Mucosa of rectum (tissue), 2 donors: ENCODE measurements around the gene LONRF3.
A peak's percentile ranks its signal among the peaks of the same experiment; 100 is the strongest.
"Not testable (repeated sequence)": the region's sequence is repeated elsewhere in the genome, so short reads cannot be mapped to it uniquely, and the experiment has no call there.

Experiments
- H3K27ac ChIP-seq, 2 donors: one replicate each; pipeline ENCODE4 v1.7.0; 2013; ENCODE audit warnings: inconsistent platforms in 2 of 2, low read depth in 2 of 2, low read length in 2 of 2
- H3K27me3 ChIP-seq, 2 donors: one replicate each; pipeline ENCODE4 v1.7.0; 2013; ENCODE audit warnings: low read length in 2 of 2; ENCODE audit not compliant: control insufficient read depth in 2 of 2, insufficient read depth in 2 of 2
- H3K36me3 ChIP-seq, 2 donors: one replicate each; pipeline ENCODE4 v1.7.0; 2013; ENCODE audit warnings: low read length in 2 of 2; ENCODE audit not compliant: control insufficient read depth in 2 of 2, insufficient read depth in 2 of 2
- H3K4me1 ChIP-seq, 2 donors: one replicate each; pipeline ENCODE4 v1.7.0; 2013; ENCODE audit warnings: low read length in 2 of 2, mild to moderate bottlenecking in 1 of 2; ENCODE audit not compliant: control insufficient read depth in 2 of 2, insufficient read depth in 2 of 2
- H3K4me3 ChIP-seq, 2 donors: one replicate each; pipeline ENCODE4 v1.7.0; 2013; ENCODE audit warnings: low read length in 2 of 2
- H3K9ac ChIP-seq, 2 donors: one replicate each; pipeline ENCODE4 v1.7.0; 2013; ENCODE audit warnings: low read length in 2 of 2, low read depth in 1 of 2, mild to moderate bottlenecking in 1 of 2
- H3K9me3 ChIP-seq, 2 donors: one replicate each; pipeline ENCODE4 v1.7.0; 2013; ENCODE audit warnings: low read length in 2 of 2; ENCODE audit not compliant: control insufficient read depth in 2 of 2
- donor health status: healthy.
- donor health status: Normal muscosa, but diverticular disease.

Gene LONRF3

DNA sequence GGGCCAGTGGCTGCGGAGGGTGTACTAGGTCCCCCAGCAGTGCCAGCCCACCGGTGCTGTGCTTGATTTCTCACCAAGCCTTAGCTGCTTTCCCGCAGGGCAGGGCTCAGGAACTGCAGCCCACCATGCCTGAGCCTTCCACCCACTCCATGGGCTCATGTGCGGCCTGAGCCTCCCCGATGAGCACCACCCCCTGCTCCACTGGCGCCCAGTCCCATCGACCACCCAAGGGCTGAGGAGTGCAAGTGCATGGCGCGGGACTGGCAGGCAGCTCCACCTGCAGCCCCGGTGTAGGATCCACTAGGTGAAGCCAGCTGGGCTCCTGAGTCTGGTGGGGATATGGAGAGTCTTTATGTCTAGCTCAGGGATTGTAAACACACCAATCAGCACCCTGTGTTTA is 55.2 kb downstream of the LONRF3 start:
- not testable (repeated sequence) for H3K9me3 ChIP-seq, H3K9ac ChIP-seq, H3K27ac ChIP-seq, H3K4me1 ChIP-seq, H3K36me3 ChIP-seq, H3K4me3 ChIP-seq, H3K27me3 ChIP-seq

DNA sequence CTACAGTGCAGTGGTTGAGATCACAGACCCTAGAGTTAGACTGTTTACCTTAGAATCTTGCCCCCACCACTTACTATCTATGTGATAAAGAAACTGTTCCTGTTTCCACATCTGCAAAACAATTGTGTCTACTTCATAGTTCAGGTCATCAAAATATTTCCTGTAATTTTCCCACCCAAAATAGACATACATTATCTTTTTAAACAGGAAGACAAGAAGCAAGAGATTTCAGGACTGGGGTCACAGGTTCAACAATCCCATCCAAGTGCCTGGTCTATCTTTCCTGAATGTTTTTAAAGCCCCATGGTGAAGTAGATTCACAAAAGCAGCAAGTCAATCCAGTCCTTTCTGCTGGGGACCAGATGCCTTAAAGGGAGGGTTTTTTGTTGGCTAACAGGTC is 56.6 kb downstream of the LONRF3 start:
- no peaks in the 10 kb centered on the region for H3K36me3 ChIP-seq
- no peak overlapping the region for H3K27ac ChIP-seq
- no peak overlapping the region for H3K4me3 ChIP-seq
- H3K27me3 ChIP-seq = no peaks in the 10 kb centered on the region
- H3K4me1 ChIP-seq = no peaks in the 10 kb centered on the region
- no peaks in the 10 kb centered on the region for H3K9me3 ChIP-seq
- no peak overlapping the region for H3K9ac ChIP-seq

DNA sequence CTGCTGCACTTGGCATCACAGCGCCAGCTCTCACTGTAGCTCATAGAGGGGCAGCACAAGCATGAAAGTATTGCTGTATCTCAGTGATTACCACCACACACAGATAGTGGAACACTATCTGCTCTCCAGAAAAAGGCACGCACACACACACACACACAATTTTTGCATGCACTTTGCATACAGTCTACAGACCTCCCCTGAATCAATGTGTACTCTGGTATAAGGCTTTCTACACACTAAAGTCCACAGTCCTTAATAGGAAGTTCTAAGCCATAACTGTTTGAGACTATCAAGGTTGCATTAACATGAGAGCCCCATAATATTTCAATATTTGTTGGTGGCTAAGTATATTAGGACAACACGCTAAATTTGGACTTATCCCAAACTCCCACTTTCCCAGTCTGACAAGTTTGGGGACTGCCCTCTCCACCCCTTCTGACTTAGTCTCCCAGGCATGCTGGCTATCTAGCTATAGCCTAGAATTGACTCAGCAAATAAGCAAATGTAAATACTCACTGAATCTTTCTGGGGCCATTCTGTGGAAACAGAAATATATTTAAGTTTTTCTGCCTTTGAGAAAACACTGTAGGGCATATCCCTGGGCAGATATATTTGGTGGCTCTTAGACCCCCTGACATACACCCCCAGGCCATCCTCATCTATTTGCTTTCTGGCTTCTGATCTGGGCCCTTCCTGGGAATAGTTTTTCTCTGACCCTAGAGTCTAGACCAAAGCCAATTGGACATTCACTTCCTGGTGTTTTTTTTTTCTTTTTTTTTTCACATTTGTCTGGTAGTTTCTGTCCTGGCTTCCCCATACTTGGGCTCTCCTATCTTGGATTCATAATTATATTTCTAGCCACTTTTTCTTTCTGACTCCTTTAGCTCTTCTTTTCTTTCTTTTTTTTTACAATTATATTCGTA is 62.0 kb downstream of the LONRF3 start:
- Histone ChIP-seq H3K4me3 (no peak overlapping the region), H3K9me3 (no peaks in the 10 kb centered on the region), H3K4me1 (peaks cover 0 to 5% of the 10 kb centered on the region in 2 donors), H3K27ac (no peak overlapping the region), H3K9ac (no peak overlapping the region), H3K27me3 (no peaks in the 10 kb centered on the region), H3K36me3 (no peaks in the 10 kb centered on the region)

DNA sequence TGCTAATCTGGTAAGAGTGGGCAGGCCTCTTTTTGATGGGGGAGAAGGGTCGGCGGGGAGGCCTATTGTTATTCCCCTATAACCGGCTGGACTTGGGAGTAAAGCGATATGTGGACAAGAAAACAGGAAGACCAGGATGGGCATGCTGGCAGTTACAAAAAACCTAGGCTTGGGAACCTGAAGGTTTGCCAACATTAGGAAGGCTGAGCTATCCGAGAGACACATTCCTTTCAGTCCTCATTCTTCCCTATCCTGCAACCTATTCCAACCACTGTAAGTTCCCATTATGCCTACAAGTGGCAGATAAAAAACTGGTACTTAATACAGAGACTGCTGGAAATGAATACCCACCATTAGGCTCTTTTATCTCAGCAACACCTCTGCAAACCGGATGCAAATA is 66.0 kb downstream of the LONRF3 start:
- no peaks in the 10 kb centered on the region for H3K27me3 ChIP-seq
- no peaks in the 10 kb centered on the region for H3K36me3 ChIP-seq
- peaks cover 0 to 5% of the 10 kb centered on the region in 2 donors for H3K4me1 ChIP-seq
- H3K9me3 ChIP-seq = no peaks in the 10 kb centered on the region
- no peak overlapping the region for H3K27ac ChIP-seq
- H3K4me3 ChIP-seq = no peak overlapping the region
- no peak overlapping the region for H3K9ac ChIP-seq

DNA sequence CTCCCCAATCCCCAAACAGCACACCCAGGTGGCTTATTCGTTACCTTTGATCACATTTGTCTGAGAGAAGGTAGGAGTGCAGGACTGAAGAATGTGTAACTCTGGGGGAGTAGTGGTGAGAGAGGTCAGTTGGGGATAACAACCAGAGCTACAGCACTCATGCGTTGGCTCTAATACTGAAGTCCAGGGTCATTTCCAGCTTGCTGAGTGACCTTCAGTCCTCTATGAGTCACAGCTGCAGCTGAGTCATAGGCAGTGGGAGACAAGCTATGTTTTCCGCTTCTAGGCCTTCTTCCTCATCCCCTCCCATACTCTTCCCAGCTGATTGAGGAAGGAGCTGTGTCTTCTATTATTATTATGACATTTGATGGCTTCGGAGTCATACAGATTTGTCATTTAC is 66.8 kb downstream of the LONRF3 start:
- Histone ChIP-seq H3K36me3 (no peaks in the 10 kb centered on the region), H3K27ac (peak overlapping the region; percentile 46 to 48), H3K9me3 (no peaks in the 10 kb centered on the region), H3K9ac (no peak overlapping the region), H3K4me3 (no peak overlapping the region), H3K27me3 (no peaks in the 10 kb centered on the region), H3K4me1 (peaks cover 0 to 5% of the 10 kb centered on the region in 2 donors)

DNA sequence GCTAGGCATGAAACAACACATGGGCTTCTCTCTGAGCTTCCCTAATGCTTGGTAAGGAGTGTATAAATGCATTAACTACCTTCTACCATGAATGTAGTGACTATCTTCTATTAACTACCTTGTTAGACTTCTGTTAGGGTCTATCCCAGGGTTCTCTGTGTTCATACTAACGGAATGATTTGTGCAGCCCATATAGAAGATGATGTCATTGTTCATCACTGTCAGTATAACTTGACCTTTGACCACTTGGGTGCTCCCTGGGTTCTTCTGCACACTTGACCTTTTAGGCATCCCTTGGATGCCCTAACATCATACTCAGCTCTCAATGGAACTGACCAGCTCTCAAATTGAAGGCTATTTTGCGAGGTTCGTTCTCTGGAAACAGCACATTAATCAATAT is 67.6 kb downstream of the LONRF3 start:
- Histone ChIP-seq H3K9me3 (no peaks in the 10 kb centered on the region), H3K9ac (no peak overlapping the region), H3K4me1 (peaks cover 0 to 5% of the 10 kb centered on the region in 2 donors), H3K36me3 (no peaks in the 10 kb centered on the region), H3K27ac (peak overlapping the region in 1 of 2 donors; percentile 46), H3K4me3 (no peak overlapping the region), H3K27me3 (no peaks in the 10 kb centered on the region)

DNA sequence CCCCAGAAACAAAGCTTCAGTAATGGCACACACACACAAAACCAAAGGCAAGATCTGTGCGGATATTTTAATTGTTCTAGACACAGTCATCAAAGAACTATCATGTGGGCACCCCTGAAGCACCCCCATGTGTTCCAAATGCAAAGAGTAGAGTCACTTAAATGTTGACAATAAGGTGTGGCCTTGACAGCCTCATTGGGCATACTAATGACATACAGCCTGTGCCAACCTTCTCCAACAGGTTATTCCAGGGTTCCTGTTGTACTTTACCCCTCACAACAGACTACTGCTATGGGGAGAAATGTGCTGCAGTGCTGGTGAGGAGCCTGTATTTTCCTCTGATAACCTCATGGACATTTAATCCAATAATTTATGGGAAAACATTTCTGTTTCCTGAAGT is 68.6 kb downstream of the LONRF3 start:
- Histone ChIP-seq H3K9me3 (no peaks in the 10 kb centered on the region), H3K4me3 (no peak overlapping the region), H3K4me1 (peaks cover 0 to 5% of the 10 kb centered on the region in 2 donors), H3K27me3 (no peaks in the 10 kb centered on the region), H3K27ac (no peak overlapping the region), H3K9ac (no peak overlapping the region), H3K36me3 (no peaks in the 10 kb centered on the region)

DNA sequence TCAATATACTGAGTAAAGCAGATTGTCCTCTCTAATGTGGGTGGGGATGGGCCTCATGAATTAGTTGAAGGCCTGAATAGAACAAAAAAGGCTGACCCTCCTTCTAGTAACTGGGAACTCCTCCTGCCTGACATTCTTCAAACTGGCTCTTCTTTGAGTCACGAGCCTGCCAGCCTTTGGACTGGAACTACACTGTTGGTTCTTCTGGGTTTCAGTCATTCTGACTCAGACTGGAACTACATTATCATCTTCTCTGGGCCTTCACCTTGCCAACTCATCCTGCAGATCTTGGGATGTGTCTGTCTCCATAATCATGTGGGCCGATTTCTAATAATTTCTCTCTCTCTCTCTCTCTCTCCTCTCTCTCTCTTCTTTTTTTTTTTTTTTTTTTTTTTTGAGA is 71.5 kb downstream of the LONRF3 start:
- H3K27me3 ChIP-seq = no peaks in the 10 kb centered on the region

DNA sequence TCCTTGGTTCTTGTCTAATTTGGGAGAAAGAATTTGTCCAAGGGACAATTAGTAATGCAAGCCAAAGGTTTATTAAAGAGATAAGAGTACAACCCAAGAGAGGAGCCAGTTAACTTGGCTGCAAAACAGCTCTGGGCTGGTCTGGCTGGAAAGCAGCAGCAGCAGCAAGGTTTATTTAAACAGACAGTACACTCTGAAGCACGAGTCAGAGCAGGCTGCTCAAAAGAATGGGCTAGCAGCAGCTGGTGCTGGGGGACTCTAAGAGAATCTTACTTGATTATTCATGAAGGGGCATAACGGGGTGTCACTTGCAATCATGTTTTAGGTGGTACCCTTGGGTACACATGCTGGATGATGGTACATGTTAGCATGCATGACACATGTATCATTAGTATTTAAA is 81.3 kb downstream of the LONRF3 start:
- no peak overlapping the region for H3K9ac ChIP-seq
- H3K4me3 ChIP-seq = no peak overlapping the region
- H3K27ac ChIP-seq = no peak overlapping the region

More for the DNA sequence above, 71.5 kb downstream of the LONRF3 start:
- no peak overlapping the region for H3K4me3 ChIP-seq
- no peak overlapping the region for H3K9ac ChIP-seq
- H3K9me3 ChIP-seq = no peaks in the 10 kb centered on the region
- no peaks in the 10 kb centered on the region for H3K36me3 ChIP-seq
- no peak overlapping the region for H3K27ac ChIP-seq
- H3K4me1 ChIP-seq = peaks cover 0 to 3% of the 10 kb centered on the region in 2 donors

DNA sequence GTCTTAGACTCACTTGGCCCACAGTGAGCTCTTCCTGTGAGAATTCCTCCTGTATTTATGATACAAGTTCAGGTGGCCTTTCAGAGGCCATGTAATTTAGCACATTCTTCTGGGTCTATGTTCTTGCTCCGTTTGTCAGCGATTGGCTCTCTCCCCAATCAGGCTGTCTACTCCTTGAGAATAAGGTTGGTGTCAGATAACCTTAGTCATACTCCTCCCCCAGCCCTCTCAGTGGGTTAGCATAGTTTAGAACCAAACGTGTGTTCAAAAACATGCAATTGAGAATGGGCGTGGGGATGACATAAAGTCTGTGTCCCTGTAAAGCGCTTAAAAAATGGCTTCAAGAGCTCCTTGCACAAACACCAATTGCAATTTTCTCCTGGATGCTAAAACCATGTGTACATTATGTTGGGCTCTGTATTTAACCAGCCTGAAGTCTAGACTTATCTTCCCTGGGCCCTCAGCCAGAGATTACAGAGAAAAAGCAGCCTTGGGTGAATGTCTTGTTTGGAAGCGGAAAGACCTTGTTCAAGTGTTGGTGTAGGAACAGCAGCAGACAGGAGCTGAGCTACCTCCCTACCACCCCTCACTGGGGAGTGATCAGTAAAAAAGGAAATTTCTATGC is 88.4 kb downstream of the LONRF3 start:
- H3K9me3 ChIP-seq = no peaks in the 10 kb centered on the region
- H3K36me3 ChIP-seq = no peaks in the 10 kb centered on the region
- H3K4me3 ChIP-seq = no peak overlapping the region
- H3K27me3 ChIP-seq = no peaks in the 10 kb centered on the region
- H3K27ac ChIP-seq = no peak overlapping the region
- no peaks in the 10 kb centered on the region for H3K4me1 ChIP-seq
- no peak overlapping the region for H3K9ac ChIP-seq

More for the DNA sequence above, 81.3 kb downstream of the LONRF3 start:
- Histone ChIP-seq H3K4me1 (no peaks in the 10 kb centered on the region), H3K27me3 (peaks cover 3 to 4% of the 10 kb centered on the region in 2 donors), H3K9me3 (no peaks in the 10 kb centered on the region), H3K36me3 (no peaks in the 10 kb centered on the region)
